Activated B cell treated with CpG ODN at 0.5 μM for 24 hours (primary cell): ENCODE results near the gene KCNA2. TPM values are rescaled to one million over a fixed set of nuclear protein-coding genes. Genes with fewer than 3 reads are reported as not detected.

Experiments used
- ATAC-seq: fragments of 200-7000 bp; cut with Tn5 transposase; one replicate; pipeline ENCODE4 v1.10.0; 2021; ENCODE audit warnings: low read depth, mild to moderate bottlenecking, moderate library complexity
- CTCF ChIA-PET: fragments of 350-600 bp; sonication (Branson Sonifier 250); formaldehyde crosslinking; loops from one replicate; lab custom pipeline; 2021; ENCODE audit warnings: antibody characterized with exemption; lab: Charles Lee
- POLR2A ChIA-PET: fragments of 350-600 bp; sonication (Branson Sonifier 250); formaldehyde crosslinking; loops from one replicate; lab custom pipeline; 2021; ENCODE audit warnings: antibody characterized with exemption; lab: Charles Lee
- DNase-seq: peaks from one replicate; pipeline ENCODE4 v3.0.0; 2022
- H3K27ac Mint-ChIP-seq: one replicate; pipeline ENCODE4 v1.8.0; 2020; ENCODE audit warnings: mixed read lengths
- H3K27me3 Mint-ChIP-seq: one replicate; pipeline ENCODE4 v1.8.0; 2021; ENCODE audit warnings: mixed read lengths
- H3K36me3 Mint-ChIP-seq: one replicate; pipeline ENCODE4 v1.8.0; 2021; ENCODE audit warnings: low read depth, mixed read lengths
- H3K4me1 Mint-ChIP-seq: one replicate; pipeline ENCODE4 v1.8.0; 2021; ENCODE audit warnings: mixed read lengths
- H3K4me3 Mint-ChIP-seq: one replicate; pipeline ENCODE4 v1.8.0; 2020; ENCODE audit warnings: mild to moderate bottlenecking, mixed read lengths
- H3K9me3 Mint-ChIP-seq: one replicate; pipeline ENCODE4 v1.8.0; 2020; ENCODE audit warnings: mixed read lengths
- intact Hi-C: fragments of 100-400 bp; cut with micrococcal nuclease; formaldehyde crosslinking; loops from one replicate; pipeline ENCODE4 v1.15.1; 2024
- total RNA-seq: library from RNA; stranded (reverse); gene quantifications from 2 replicates; pipeline ENCODE4 v1.2.3, GENCODE V29; 2022
- TF ChIP-seq, protein P1 (sequence below): fragments of 200-600 bp; IDR thresholded peaks from one replicate; pipeline ENCODE4 v1.8.0; 2022; ENCODE audit warnings: antibody characterized with exemption, mild to moderate bottlenecking

The KCNA2 gene
- total RNA-seq, 1 donor from 2014 or later, result 0.13 TPM

DNA sequence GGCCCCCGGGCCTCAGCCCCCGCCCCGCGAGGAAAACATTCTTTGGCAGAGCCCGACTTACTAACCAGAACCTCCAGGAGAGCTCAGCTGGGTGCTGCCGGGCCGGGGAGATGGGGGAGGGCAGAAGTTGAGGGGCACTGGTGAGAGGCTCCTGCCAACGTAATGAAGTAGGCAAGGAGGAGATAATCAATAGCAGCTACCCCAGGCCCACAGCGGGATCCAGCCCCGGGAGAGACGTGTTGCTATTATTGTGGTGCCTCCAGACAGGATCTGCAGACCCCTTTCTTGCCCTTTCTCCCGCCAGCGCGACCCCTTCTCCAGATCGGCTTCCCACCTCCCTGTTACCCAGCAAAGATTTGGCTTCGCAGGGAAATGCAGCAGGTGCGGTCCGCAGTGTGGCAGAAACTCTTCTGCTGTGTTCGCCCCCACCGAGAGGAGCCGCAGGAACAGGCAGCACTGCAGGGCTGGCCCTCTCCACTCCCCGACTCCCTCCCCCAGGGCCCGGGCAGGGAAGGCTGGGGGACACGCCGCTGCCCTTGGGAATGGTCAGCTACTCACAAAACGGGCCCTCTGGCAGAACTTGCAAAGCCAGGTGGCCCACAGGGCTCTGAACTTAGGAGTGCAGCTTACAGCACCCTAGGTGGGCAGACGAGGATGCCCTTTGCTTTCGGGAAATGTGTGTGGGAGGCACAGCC is 1.5 kb upstream of the KCNA2 start:
- Mint-ChIP-seq H3K4me3 (peak overlapping the region; percentile 72), H3K27ac (no peak overlapping the region), H3K27me3 (peaks cover 55% of the 10 kb centered on the region), H3K36me3 (no peaks in the 10 kb centered on the region), H3K9me3 (no peaks in the 10 kb centered on the region), H3K4me1 (peaks cover 16% of the 10 kb centered on the region)
- TF ChIP-seq, protein P1, sequence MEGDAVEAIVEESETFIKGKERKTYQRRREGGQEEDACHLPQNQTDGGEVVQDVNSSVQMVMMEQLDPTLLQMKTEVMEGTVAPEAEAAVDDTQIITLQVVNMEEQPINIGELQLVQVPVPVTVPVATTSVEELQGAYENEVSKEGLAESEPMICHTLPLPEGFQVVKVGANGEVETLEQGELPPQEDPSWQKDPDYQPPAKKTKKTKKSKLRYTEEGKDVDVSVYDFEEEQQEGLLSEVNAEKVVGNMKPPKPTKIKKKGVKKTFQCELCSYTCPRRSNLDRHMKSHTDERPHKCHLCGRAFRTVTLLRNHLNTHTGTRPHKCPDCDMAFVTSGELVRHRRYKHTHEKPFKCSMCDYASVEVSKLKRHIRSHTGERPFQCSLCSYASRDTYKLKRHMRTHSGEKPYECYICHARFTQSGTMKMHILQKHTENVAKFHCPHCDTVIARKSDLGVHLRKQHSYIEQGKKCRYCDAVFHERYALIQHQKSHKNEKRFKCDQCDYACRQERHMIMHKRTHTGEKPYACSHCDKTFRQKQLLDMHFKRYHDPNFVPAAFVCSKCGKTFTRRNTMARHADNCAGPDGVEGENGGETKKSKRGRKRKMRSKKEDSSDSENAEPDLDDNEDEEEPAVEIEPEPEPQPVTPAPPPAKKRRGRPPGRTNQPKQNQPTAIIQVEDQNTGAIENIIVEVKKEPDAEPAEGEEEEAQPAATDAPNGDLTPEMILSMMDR, result no peak
- POLR2A ChIA-PET, result interaction anchor here (0.8 kb wide), 1 partner anchor 180 kb away, joined by 3 read pairs; no protein-coding TSS in a partner anchor
- DNase-seq, result no peak
- CTCF ChIA-PET, result interaction anchor here (0.9 to 2.9 kb wide), 4 partner anchors 12 to 221 kb away, joined by 3 to 17 read pairs (median 4); no protein-coding TSS in a partner anchor
- intact Hi-C loops, result no loop called here
- peak; percentile 20 for ATAC-seq

DNA sequence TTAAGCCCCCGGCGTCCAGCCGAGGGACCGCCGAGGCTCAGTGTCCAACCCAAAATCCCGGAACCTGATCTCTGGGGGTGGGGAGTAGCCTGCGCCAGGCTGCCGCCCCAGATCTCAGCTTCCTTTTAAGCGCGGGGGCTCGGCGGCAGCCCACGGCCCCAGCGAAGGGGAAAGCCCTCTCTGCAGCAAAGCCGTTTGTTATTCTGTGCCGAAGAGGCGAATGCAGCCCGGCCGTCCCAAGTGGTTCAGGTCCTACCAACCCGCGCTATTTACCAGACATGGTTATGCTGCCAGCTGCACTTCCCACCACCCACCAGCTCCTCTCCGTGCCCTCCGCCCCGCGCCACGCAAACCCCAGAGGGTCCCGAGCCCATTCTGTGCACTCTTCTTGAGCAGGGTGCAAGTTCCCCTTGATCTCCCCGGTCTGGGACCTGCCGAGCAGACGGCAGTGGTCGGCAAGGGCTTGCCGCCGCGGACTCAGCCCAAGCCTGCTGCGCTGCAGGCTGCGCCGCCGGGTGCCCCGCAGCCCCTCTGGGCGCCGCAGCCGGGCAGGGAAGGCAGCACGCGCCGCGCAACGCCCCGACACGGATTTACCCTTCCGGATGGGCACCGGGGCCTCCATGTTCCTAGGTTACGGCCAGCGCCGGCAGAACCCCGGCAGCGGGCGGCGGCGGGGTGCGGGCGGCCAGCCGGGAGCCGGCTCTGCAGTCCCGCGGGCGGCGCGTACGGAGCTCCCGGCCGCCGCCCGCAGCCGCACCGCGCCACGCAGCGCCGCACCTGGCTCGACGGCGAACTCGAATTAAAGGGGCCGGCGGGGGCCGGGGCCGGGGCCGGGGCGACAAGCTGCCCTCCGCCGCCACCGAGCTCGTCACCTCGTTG is 738 bp upstream of the KCNA2 start:
- no peak overlapping the region for H3K27ac Mint-ChIP-seq
- intact Hi-C loops, result no loop called here
- H3K27me3 Mint-ChIP-seq, result peaks cover 58% of the 10 kb centered on the region
- DNase-seq (peak; percentile 33), ATAC-seq (peak; percentile 36)
- peaks cover 16% of the 10 kb centered on the region for H3K4me1 Mint-ChIP-seq
- H3K9me3 Mint-ChIP-seq, result no peaks in the 10 kb centered on the region
- ChIA-PET CTCF (interaction anchor here (0.9 to 2.9 kb wide), 4 partner anchors 13 to 222 kb away, joined by 3 to 17 read pairs (median 4); no protein-coding TSS in a partner anchor), POLR2A (interaction anchor here (0.6 to 1.8 kb wide), 3 partner anchors 13 to 181 kb away, joined by 3 to 4 read pairs (median 4); no protein-coding TSS in a partner anchor)
- TF ChIP-seq, protein P1, result no peak
- H3K4me3 Mint-ChIP-seq, result peak overlapping the region; percentile 85
- no peaks in the 10 kb centered on the region for H3K36me3 Mint-ChIP-seq

DNA sequence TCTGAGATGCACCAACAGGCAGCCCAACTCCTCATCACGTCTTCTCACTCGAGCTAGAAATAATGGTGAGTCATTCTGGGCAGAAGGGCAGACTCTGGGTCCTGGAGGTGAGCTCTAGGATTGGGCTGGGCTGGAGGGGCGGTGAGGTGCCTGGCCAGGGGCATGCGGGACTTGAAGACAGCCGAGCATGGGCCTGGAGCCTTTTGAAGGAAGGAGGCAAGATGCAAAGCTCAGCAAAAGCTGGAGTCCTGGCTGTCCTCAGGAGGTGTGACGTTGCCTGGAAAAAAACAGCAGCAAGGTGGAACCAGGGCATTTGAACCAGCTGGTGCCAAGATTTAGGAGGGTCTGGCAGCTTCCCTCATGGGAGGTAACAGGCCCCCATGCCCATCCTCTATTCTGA is 712 bp downstream of the KCNA2 start:
- Mint-ChIP-seq H3K4me1 (peaks cover 13% of the 10 kb centered on the region), H3K27ac (no peak overlapping the region), H3K36me3 (no peaks in the 10 kb centered on the region), H3K27me3 (peaks cover 55% of the 10 kb centered on the region), H3K4me3 (no peak overlapping the region), H3K9me3 (no peaks in the 10 kb centered on the region)
- intact Hi-C loops, result no loop called here
- no peak for DNase-seq
- no peak for ATAC-seq
- TF ChIP-seq, protein P1, result no peak
- ChIA-PET CTCF (interaction anchor here (0.6 to 2.9 kb wide), 5 partner anchors 14 to 178 kb away, joined by 3 to 17 read pairs (median 3); no protein-coding TSS in a partner anchor), POLR2A (interaction anchor here (1.8 kb wide), 1 partner anchor 14 kb away, joined by 4 read pairs; no protein-coding TSS in a partner anchor)

DNA sequence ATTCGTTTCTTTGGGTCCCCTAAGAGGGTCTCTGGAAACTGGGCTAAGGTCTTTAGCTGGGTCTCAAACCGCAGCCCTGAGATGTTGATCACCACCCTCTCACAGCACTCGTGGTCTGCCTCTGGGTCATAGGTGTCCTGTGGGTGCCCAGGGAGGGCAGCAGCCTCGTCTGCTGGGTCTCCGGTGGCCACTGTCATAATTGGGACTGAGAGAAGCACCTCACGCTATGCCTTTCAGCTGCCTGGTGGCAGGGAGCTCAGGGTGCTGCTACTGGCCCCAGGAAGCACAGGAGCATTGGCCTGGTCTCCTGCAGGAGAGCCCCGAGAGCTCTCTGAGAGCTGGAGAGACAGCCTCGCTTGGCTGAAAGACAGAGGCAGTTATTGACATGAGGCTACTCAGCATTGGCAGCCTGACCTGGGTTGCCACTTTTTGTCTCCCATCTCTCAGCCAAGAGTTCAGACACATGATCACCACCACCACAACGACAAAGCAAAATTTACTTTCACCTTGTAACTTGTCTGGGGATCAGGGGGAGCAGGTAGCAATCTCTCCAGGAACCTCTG is 1.5 kb downstream of the KCNA2 start:
- ATAC-seq, result no peak
- H3K4me1 Mint-ChIP-seq, result peaks cover 13% of the 10 kb centered on the region
- ChIA-PET CTCF (interaction anchor here (0.6 to 2.9 kb wide), 4 partner anchors 15 to 440 kb away, joined by 3 to 17 read pairs (median 3); no protein-coding TSS in a partner anchor), POLR2A (no interaction called here)
- TF ChIP-seq, protein P1, result no peak
- no peak overlapping the region for H3K4me3 Mint-ChIP-seq
- intact Hi-C loops, result no loop called here
- H3K36me3 Mint-ChIP-seq, result no peaks in the 10 kb centered on the region
- H3K9me3 Mint-ChIP-seq, result no peaks in the 10 kb centered on the region
- no peak overlapping the region for H3K27ac Mint-ChIP-seq
- DNase-seq, result no peak
- H3K27me3 Mint-ChIP-seq, result peaks cover 55% of the 10 kb centered on the region
